CD4-positive, CD25-positive, alpha-beta regulatory T cell (primary cell): ENCODE results near the gene NEO1. TPM values are rescaled to one million over a fixed set of nuclear protein-coding genes. Genes with fewer than 3 reads are reported as not detected.

Source experiments
- ATAC-seq, 2 donors: fragments of 150-1000 bp; cut with Tn5 transposase; one replicate each; pipeline ENCODE4 v1.10.0; 2021; ENCODE audit warnings: low read depth in 2 of 2, moderate number of reproducible peaks in 2 of 2, moderate library complexity in 1 of 2
- DNase-seq, 3 donors: peaks; one replicate each; pipeline versions ENCODE4 v3.0.0 to v3.0.0-alpha.2; 2012 to 2022; ENCODE audit warnings: mixed read lengths in 1 of 3
- H3K27ac ChIP-seq: one replicate; pipeline ENCODE4 v1.7.0; 2013; ENCODE audit warnings: mild to moderate bottlenecking, low read length; ENCODE audit not compliant: insufficient read depth, poor library complexity, severe bottlenecking
- H3K27me3 ChIP-seq: one replicate; pipeline ENCODE4 v1.7.0; 2013; ENCODE audit warnings: low read length; ENCODE audit not compliant: control insufficient read depth, insufficient read depth
- H3K36me3 ChIP-seq: one replicate; pipeline ENCODE4 v1.7.0; 2013; ENCODE audit warnings: mild to moderate bottlenecking, low read length, moderate library complexity; ENCODE audit not compliant: control insufficient read depth, insufficient read depth
- H3K4me1 ChIP-seq: 2 replicates; pipeline ENCODE4 v1.7.0; 2013; ENCODE audit warnings: mild to moderate bottlenecking, low read length; ENCODE audit not compliant: insufficient read depth, control insufficient read depth, poor library complexity, severe bottlenecking
- H3K4me3 ChIP-seq: one replicate; pipeline ENCODE4 v1.7.0; 2013; ENCODE audit warnings: low read depth, mild to moderate bottlenecking, low read length, moderate library complexity
- H3K9me3 ChIP-seq, 2 experiments: 1 replicate in 1 of 2; 2 replicates in 1 of 2; pipeline ENCODE4 v1.7.0; 2013; ENCODE audit warnings: low read length in 2 of 2, mild to moderate bottlenecking in 1 of 2, moderate library complexity in 1 of 2; ENCODE audit not compliant: control insufficient read depth in 2 of 2
- H3K27ac Mint-ChIP-seq, 3 donors: one replicate each; pipeline ENCODE4 v1.8.0; 2020 to 2022; ENCODE audit warnings: mild to moderate bottlenecking in 3 of 3, mixed read lengths in 3 of 3, moderate library complexity in 2 of 3
- H3K27me3 Mint-ChIP-seq: one replicate; pipeline ENCODE4 v1.8.0; 2022; ENCODE audit warnings: mild to moderate bottlenecking, mixed read lengths
- H3K36me3 Mint-ChIP-seq: one replicate; pipeline ENCODE4 v1.8.0; 2020; ENCODE audit warnings: mixed read lengths
- H3K4me1 Mint-ChIP-seq, 4 donors: one replicate each; pipeline ENCODE4 v1.8.0; 2020 to 2022; ENCODE audit warnings: mixed read lengths in 4 of 4, mild to moderate bottlenecking in 1 of 4
- H3K4me3 Mint-ChIP-seq, 4 donors: one replicate each; pipeline ENCODE4 v1.8.0; 2020 to 2022; ENCODE audit warnings: mild to moderate bottlenecking in 4 of 4, mixed read lengths in 4 of 4, moderate library complexity in 3 of 4
- H3K9me3 Mint-ChIP-seq, 7 donors: one replicate each; pipeline ENCODE4 v1.8.0; 2020 to 2022; ENCODE audit warnings: mixed read lengths in 7 of 7, mild to moderate bottlenecking in 3 of 7, moderate library complexity in 2 of 7
- polyA plus RNA-seq, 4 donors: library from polyadenylated mRNA; unstranded; fragments of 300-500 nt; fragmentation: Illumina TruSeq; gene quantifications; one replicate each; pipeline ENCODE4 v1.2.3, GENCODE V29; 2021
- total RNA-seq: library from RNA; stranded (reverse); gene quantifications from one replicate; pipeline ENCODE4 v1.2.3, GENCODE V29; 2022

The NEO1 gene
- total and polyA plus RNA-seq, 5 donors from 2014 or later, result 0.45 to 2.7 (median 0.68) TPM

- H3K4me1 ChIP-seq, result no peaks in the 10 kb centered on the region
- Mint-ChIP-seq H3K27me3 (peaks cover 14% of the 10 kb centered on the region), H3K4me1 (no peaks in the 10 kb centered on the region), H3K9me3 (peaks cover 0 to 14% (median 1%) of the 10 kb centered on the region in 7 donors), H3K4me3 (no peak overlapping the region), H3K36me3 (no peaks in the 10 kb centered on the region), H3K27ac (no peak overlapping the region)
- H3K27ac ChIP-seq, result no peak overlapping the region
- H3K9me3 ChIP-seq, result no peaks in the 10 kb centered on the region
- no peak for DNase-seq
- peaks cover 2% of the 10 kb centered on the region for H3K27me3 ChIP-seq
- ATAC-seq, result no peak
- H3K36me3 ChIP-seq, result no peaks in the 10 kb centered on the region
- no peak overlapping the region for H3K4me3 ChIP-seq
Measured at GRCh38 chr15:73345658-73346057, 293.4 kb downstream of the NEO1 start.

- H3K9me3 ChIP-seq, result no peaks in the 10 kb centered on the region
- Mint-ChIP-seq H3K27me3 (peaks cover 14% of the 10 kb centered on the region), H3K4me3 (no peak overlapping the region), H3K36me3 (no peaks in the 10 kb centered on the region), H3K4me1 (no peaks in the 10 kb centered on the region), H3K27ac (no peak overlapping the region), H3K9me3 (peaks cover 0 to 14% (median 1%) of the 10 kb centered on the region in 7 donors)
- no peak overlapping the region for H3K4me3 ChIP-seq
- DNase-seq, result peak; percentile 19 to 60 (median 43)
- peaks cover 2% of the 10 kb centered on the region for H3K27me3 ChIP-seq
- H3K4me1 ChIP-seq, result no peaks in the 10 kb centered on the region
- no peak for ATAC-seq
- no peaks in the 10 kb centered on the region for H3K36me3 ChIP-seq
- no peak overlapping the region for H3K27ac ChIP-seq
Measured at GRCh38 chr15:73346735-73347312, 294.6 kb downstream of the NEO1 start.

GRCh38 chr15:73349191-73349590 is 296.9 kb downstream of the NEO1 start:
- Mint-ChIP-seq H3K27me3 (peaks cover 17% of the 10 kb centered on the region), H3K9me3 (peaks cover 0 to 1% (median 0%) of the 10 kb centered on the region in 7 donors), H3K4me1 (no peaks in the 10 kb centered on the region), H3K4me3 (no peak overlapping the region), H3K36me3 (no peaks in the 10 kb centered on the region), H3K27ac (no peak overlapping the region)
- DNase-seq, result no peak
- no peak overlapping the region for H3K4me3 ChIP-seq
- H3K27me3 ChIP-seq, result no peaks in the 10 kb centered on the region
- H3K27ac ChIP-seq, result no peak overlapping the region
- H3K9me3 ChIP-seq, result no peaks in the 10 kb centered on the region
- H3K36me3 ChIP-seq, result no peaks in the 10 kb centered on the region
- H3K4me1 ChIP-seq, result no peaks in the 10 kb centered on the region
- ATAC-seq, result no peak

- Histone ChIP-seq H3K4me1 (no peaks in the 10 kb centered on the region), H3K27ac (no peak overlapping the region), H3K27me3 (no peaks in the 10 kb centered on the region), H3K4me3 (no peak overlapping the region), H3K36me3 (no peaks in the 10 kb centered on the region), H3K9me3 (no peaks in the 10 kb centered on the region)
- no peaks in the 10 kb centered on the region for H3K4me1 Mint-ChIP-seq
- DNase-seq (no peak), ATAC-seq (no peak)
- H3K27ac Mint-ChIP-seq, result no peak overlapping the region
- H3K9me3 Mint-ChIP-seq, result peaks cover 0 to 1% (median 0%) of the 10 kb centered on the region in 7 donors
- H3K36me3 Mint-ChIP-seq, result no peaks in the 10 kb centered on the region
- H3K4me3 Mint-ChIP-seq, result no peak overlapping the region
- H3K27me3 Mint-ChIP-seq, result peaks cover 8% of the 10 kb centered on the region
Measured at GRCh38 chr15:73352082-73352481, 299.8 kb downstream of the NEO1 start.

DNA sequence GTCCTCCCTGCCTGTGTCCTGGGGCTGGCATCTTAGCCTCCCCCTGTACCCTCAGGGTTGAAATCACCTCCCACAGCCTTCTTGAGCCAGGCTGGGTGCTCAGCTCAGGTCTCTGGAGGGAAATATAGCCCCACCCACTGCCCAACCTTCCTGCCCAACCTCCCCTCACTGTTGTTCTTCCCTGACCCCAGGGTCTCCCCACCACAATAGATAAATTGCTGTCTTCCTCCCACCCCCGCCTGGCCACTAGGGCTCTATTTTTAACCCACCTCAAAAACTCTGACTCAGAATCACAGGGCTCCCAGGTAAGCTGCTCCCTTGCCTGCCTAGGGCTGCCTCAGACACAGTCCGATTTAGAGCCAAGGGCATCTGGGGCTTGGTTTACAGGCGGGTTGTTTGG is 301.5 kb downstream of the NEO1 start:
- H3K36me3 ChIP-seq, result no peaks in the 10 kb centered on the region
- Mint-ChIP-seq H3K27ac (no peak overlapping the region), H3K9me3 (no peaks in the 10 kb centered on the region), H3K27me3 (peaks cover 5% of the 10 kb centered on the region), H3K36me3 (no peaks in the 10 kb centered on the region), H3K4me3 (no peak overlapping the region), H3K4me1 (no peaks in the 10 kb centered on the region)
- H3K27me3 ChIP-seq, result no peaks in the 10 kb centered on the region
- no peak overlapping the region for H3K27ac ChIP-seq
- ATAC-seq, result no peak
- DNase-seq, result no peak
- H3K9me3 ChIP-seq, result no peaks in the 10 kb centered on the region
- H3K4me1 ChIP-seq, result no peaks in the 10 kb centered on the region
- no peak overlapping the region for H3K4me3 ChIP-seq

- no peak overlapping the region for H3K27ac ChIP-seq
- Mint-ChIP-seq H3K9me3 (no peaks in the 10 kb centered on the region), H3K4me1 (no peaks in the 10 kb centered on the region)
Measured at GRCh38 chr15:73354241-73354640, 302.0 kb downstream of the NEO1 start.

More at GRCh38 chr15:73354241-73354640, 302.0 kb downstream of the NEO1 start:
- peaks cover 5% of the 10 kb centered on the region for H3K27me3 Mint-ChIP-seq
- H3K4me3 Mint-ChIP-seq, result no peak overlapping the region
- H3K27ac Mint-ChIP-seq, result no peak overlapping the region
- Histone ChIP-seq H3K27me3 (no peaks in the 10 kb centered on the region), H3K9me3 (no peaks in the 10 kb centered on the region), H3K4me3 (no peak overlapping the region), H3K4me1 (no peaks in the 10 kb centered on the region), H3K36me3 (no peaks in the 10 kb centered on the region)
- H3K36me3 Mint-ChIP-seq, result no peaks in the 10 kb centered on the region
- DNase-seq (no peak), ATAC-seq (no peak)
